Measurements from ENCODE around the gene PRPF6.

- TF ChIP-seq POLR2A (IDR thresholded peaks at IDR 0.05) (no peak), CTCF (IDR thresholded peaks at IDR 0.05) (no peak)
Measured at GRCh38 chr20:64077541-64077875, 96.6 kb downstream of the PRPF6 start.
